Parathyroid adenoma (tissue), 2 donors: ENCODE data around the gene CTU2.
"Not testable (repeated sequence)": the region's sequence is repeated elsewhere in the genome, so short reads cannot be mapped to it uniquely, and the experiment has no call there.

ENCODE experiments used
- H2AFZ ChIP-seq: fragments of 300-600 bp; sonication (generic); one replicate; pipeline ENCODE4 v1.7.0; 2017; ENCODE audit warnings: antibody characterized with exemption, mild to moderate bottlenecking
- H3K27ac ChIP-seq: fragments of 300-600 bp; sonication (generic); one replicate; pipeline ENCODE4 v1.7.0; 2017
- H3K27me3 ChIP-seq: fragments of 300-600 bp; sonication (generic); one replicate; pipeline ENCODE4 v1.7.0; 2017; ENCODE audit warnings: low read length; ENCODE audit not compliant: control insufficient read depth, insufficient read depth
- H3K36me3 ChIP-seq: fragments of 300-600 bp; sonication (generic); one replicate; pipeline ENCODE4 v1.7.0; 2017; ENCODE audit warnings: low read length; ENCODE audit not compliant: control insufficient read depth, insufficient read depth
- H3K4me1 ChIP-seq: fragments of 300-600 bp; sonication (generic); one replicate; pipeline ENCODE4 v1.7.0; 2017; ENCODE audit warnings: control low read depth
- H3K4me2 ChIP-seq: fragments of 300-600 bp; sonication (generic); one replicate; pipeline ENCODE4 v1.7.0; 2017; ENCODE audit warnings: low read length
- H3K4me3 ChIP-seq: fragments of 300-600 bp; sonication (generic); one replicate; pipeline ENCODE4 v1.7.0; 2017; ENCODE audit warnings: low read depth, low read length
- H3K79me2 ChIP-seq: fragments of 300-600 bp; sonication (generic); one replicate; pipeline ENCODE4 v1.7.0; 2017; ENCODE audit warnings: control low read depth
- H3K9ac ChIP-seq: fragments of 300-600 bp; sonication (generic); one replicate; pipeline ENCODE4 v1.7.0; 2017; ENCODE audit warnings: mild to moderate bottlenecking
- H3K9me3 ChIP-seq: fragments of 300-600 bp; sonication (generic); one replicate; pipeline ENCODE4 v1.7.0; 2017; ENCODE audit warnings: low read length; ENCODE audit not compliant: control insufficient read depth
- TF ChIP-seq, protein P1 (sequence below): fragments of 300-600 bp; sonication (generic); IDR thresholded peaks from one replicate; pipeline ENCODE4 v1.7.0; 2017; ENCODE audit warnings: antibody characterized with exemption, mild to moderate bottlenecking
- donor health status: primary hyperparathyroidism.

Gene CTU2

DNA sequence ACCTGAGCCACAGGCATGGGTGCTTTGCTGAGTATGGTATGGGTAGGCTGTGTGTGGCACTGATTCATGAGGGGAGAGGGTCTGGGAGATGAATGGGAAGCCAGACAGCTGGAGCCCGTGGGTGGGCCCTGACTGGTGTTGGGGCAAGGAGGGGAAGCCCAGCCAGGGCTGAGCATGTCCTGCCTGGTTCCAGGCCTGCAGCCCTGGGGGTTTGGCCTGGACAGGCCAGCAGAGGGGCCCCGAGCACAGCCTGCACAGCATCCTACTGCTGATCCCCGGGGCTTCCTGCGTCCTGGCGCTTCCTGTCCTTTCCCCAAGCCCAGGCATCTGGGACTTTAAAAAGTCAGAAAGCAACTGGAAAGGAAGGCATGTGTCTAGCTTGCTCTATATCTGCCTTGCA lies 38.8 kb upstream of the CTU2 start:
- Histone ChIP-seq H3K4me1 (peaks cover 4% of the 10 kb centered on the region), H3K27ac (no peak overlapping the region), H3K9me3 (no peaks in the 10 kb centered on the region), H3K36me3 (no peaks in the 10 kb centered on the region), H3K79me2 (no peaks in the 10 kb centered on the region), H3K4me2 (no peak overlapping the region), H3K27me3 (no peaks in the 10 kb centered on the region), H3K4me3 (no peak overlapping the region), H3K9ac (no peak overlapping the region), H2AFZ (no peak overlapping the region)
- TF ChIP-seq, protein P1, sequence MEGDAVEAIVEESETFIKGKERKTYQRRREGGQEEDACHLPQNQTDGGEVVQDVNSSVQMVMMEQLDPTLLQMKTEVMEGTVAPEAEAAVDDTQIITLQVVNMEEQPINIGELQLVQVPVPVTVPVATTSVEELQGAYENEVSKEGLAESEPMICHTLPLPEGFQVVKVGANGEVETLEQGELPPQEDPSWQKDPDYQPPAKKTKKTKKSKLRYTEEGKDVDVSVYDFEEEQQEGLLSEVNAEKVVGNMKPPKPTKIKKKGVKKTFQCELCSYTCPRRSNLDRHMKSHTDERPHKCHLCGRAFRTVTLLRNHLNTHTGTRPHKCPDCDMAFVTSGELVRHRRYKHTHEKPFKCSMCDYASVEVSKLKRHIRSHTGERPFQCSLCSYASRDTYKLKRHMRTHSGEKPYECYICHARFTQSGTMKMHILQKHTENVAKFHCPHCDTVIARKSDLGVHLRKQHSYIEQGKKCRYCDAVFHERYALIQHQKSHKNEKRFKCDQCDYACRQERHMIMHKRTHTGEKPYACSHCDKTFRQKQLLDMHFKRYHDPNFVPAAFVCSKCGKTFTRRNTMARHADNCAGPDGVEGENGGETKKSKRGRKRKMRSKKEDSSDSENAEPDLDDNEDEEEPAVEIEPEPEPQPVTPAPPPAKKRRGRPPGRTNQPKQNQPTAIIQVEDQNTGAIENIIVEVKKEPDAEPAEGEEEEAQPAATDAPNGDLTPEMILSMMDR: no peak

- H3K4me2 ChIP-seq, H3K27me3 ChIP-seq, H2AFZ ChIP-seq, H3K27ac ChIP-seq, H3K9ac ChIP-seq, H3K79me2 ChIP-seq, H3K36me3 ChIP-seq, H3K4me1 ChIP-seq, H3K9me3 ChIP-seq, H3K4me3 ChIP-seq: not testable (repeated sequence)
These were observed 36.8 kb upstream of the CTU2 start for GRCh38 chr16:88669493-88669892.

- Histone ChIP-seq H3K79me2 (no peaks in the 10 kb centered on the region), H3K4me1 (no peaks in the 10 kb centered on the region), H3K9me3 (no peaks in the 10 kb centered on the region), H2AFZ (no peak overlapping the region), H3K4me2 (no peak overlapping the region), H3K27ac (no peak overlapping the region), H3K27me3 (no peaks in the 10 kb centered on the region), H3K9ac (no peak overlapping the region), H3K4me3 (no peak overlapping the region), H3K36me3 (no peaks in the 10 kb centered on the region)
- TF ChIP-seq, protein P1: no peak
These were observed 36.3 kb upstream of the CTU2 start for GRCh38 chr16:88669980-88670379.

GRCh38 chr16:88671806-88672205 lies 34.5 kb upstream of the CTU2 start:
- Histone ChIP-seq H3K4me3 (no peak overlapping the region), H3K4me1 (no peaks in the 10 kb centered on the region), H3K27ac (no peak overlapping the region), H3K36me3 (no peaks in the 10 kb centered on the region), H2AFZ (no peak overlapping the region), H3K4me2 (no peak overlapping the region), H3K9me3 (no peaks in the 10 kb centered on the region), H3K27me3 (no peaks in the 10 kb centered on the region), H3K79me2 (no peaks in the 10 kb centered on the region), H3K9ac (no peak overlapping the region)
- TF ChIP-seq, protein P1: no peak

GRCh38 chr16:88672776-88673175 lies 33.5 kb upstream of the CTU2 start:
- Histone ChIP-seq H3K4me2 (no peak overlapping the region), H3K9me3 (no peaks in the 10 kb centered on the region), H3K27me3 (no peaks in the 10 kb centered on the region), H3K36me3 (no peaks in the 10 kb centered on the region), H2AFZ (no peak overlapping the region), H3K79me2 (no peaks in the 10 kb centered on the region), H3K9ac (no peak overlapping the region), H3K27ac (no peak overlapping the region), H3K4me3 (no peak overlapping the region), H3K4me1 (no peaks in the 10 kb centered on the region)
- TF ChIP-seq, protein P1: no peak
